SU-DHL-6 (cell line): ENCODE results near the gene SLC30A10.

Experiments used
- H2AFZ ChIP-seq: fragments of 200-600 bp; sonication (generic); 2 replicates; pipeline ENCODE4 v1.6.1; 2014; ENCODE audit warnings: low read depth, mild to moderate bottlenecking, moderate library complexity, mixed read lengths, antibody characterized with exemption, low read length; ENCODE audit not compliant: severe bottlenecking
- H3F3A ChIP-seq: fragments of 200-600 bp; shearing (Covaris generic); 2 replicates; pipeline ENCODE4 v1.6.0; 2016; ENCODE audit warnings: antibody characterized with exemption, mild to moderate bottlenecking; ENCODE audit not compliant: insufficient read depth
- H3K27ac ChIP-seq: fragments of 200-600 bp; sonication (generic); 2 replicates; pipeline ENCODE4 v1.5.1; 2016; ENCODE audit warnings: low read depth, mild to moderate bottlenecking, low read length, moderate library complexity, mixed read lengths
- H3K27me3 ChIP-seq: fragments of 200-600 bp; sonication (generic), shearing (Covaris generic); 2 replicates; pipeline ENCODE4 v1.6.0; 2014; ENCODE audit warnings: mild to moderate bottlenecking, low read length
- H3K36me3 ChIP-seq: fragments of 200-600 bp; sonication (generic); 2 replicates; pipeline ENCODE4 v1.6.1; 2014; ENCODE audit warnings: mild to moderate bottlenecking, low read length, mixed read lengths
- H3K4me2 ChIP-seq: fragments of 300-600, 200-600 bp; shearing (Covaris generic), sonication (generic); 2 replicates; pipeline ENCODE4 v1.6.0; 2014; ENCODE audit warnings: low read length, low read depth, mild to moderate bottlenecking; ENCODE audit not compliant: poor library complexity, severe bottlenecking
- H3K4me3 ChIP-seq: fragments of 200-600 bp; sonication (generic); 2 replicates; pipeline ENCODE4 v1.5.1; 2014; ENCODE audit warnings: antibody characterized with exemption, low read length, mild to moderate bottlenecking, mixed read lengths; ENCODE audit not compliant: insufficient read depth, poor library complexity, severe bottlenecking
- H3K79me2 ChIP-seq: fragments of 200-600 bp; sonication (generic); 2 replicates; pipeline ENCODE4 v1.6.1; 2014; ENCODE audit warnings: mild to moderate bottlenecking, low read length, moderate library complexity; ENCODE audit not compliant: insufficient read depth
- H3K9ac ChIP-seq: fragments of 200-600 bp; sonication (generic); 2 replicates; pipeline ENCODE4 v1.7.0; 2014; ENCODE audit warnings: mild to moderate bottlenecking, low read length
- H3K9me2 ChIP-seq: fragments of 200-600 bp; sonication (generic); replicated peaks from 2 replicates; pipeline ENCODE4 v1.6.1; 2014; ENCODE audit warnings: low read length; ENCODE audit not compliant: insufficient read depth
- H3K9me3 ChIP-seq: fragments of 200-600 bp; sonication (generic); 2 replicates; pipeline ENCODE4 v1.6.1; 2014; ENCODE audit warnings: low read length, mixed read lengths; ENCODE audit not compliant: insufficient read depth
- H4K20me1 ChIP-seq: fragments of 200-600 bp; sonication (generic); 2 replicates; pipeline ENCODE4 v1.6.1; 2014; ENCODE audit warnings: low read depth, mild to moderate bottlenecking, antibody characterized with exemption, low read length, moderate library complexity, mixed read lengths
- EZH2phosphoT487 ChIP-seq: fragments of 200-600 bp; sonication (generic), shearing (Covaris generic); conservative IDR thresholded peaks from 2 replicates; pipeline ENCODE4 v1.6.1; 2018; ENCODE audit warnings: mild to moderate bottlenecking, antibody characterized with exemption, low read length, moderate library complexity, mixed read lengths
- TF ChIP-seq, protein P1 (sequence below): fragments of 200-600 bp; sonication (generic); IDR thresholded peaks from one replicate; pipeline ENCODE4 v1.5.1; 2017; ENCODE audit warnings: antibody characterized with exemption, mild to moderate bottlenecking, low read length, moderate library complexity; ENCODE audit not compliant: insufficient read depth, poor library complexity, severe bottlenecking

Gene SLC30A10

DNA sequence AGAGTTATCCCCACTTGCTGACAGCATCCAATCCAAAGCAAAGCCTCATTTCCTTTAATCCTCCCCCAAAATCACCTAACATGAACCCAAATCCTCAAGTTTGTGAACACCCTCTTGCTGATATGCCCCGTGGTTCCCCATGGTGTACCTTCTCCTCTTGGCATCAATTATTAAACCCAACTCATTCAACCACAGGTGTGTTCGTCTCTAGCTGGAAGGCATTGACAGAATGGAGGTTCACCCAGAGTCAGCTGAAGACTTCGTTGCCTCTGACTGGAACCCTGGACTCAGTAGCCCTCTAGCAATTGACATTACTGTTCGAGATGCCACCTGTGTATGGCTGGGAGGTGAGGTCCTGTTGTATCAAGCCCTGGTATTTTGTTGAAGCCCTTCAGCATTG lies 22.8 kb downstream of the SLC30A10 start:
- H2AFZ ChIP-seq: no peak overlapping the region
- H4K20me1 ChIP-seq: no peaks in the 10 kb centered on the region
- H3K79me2 ChIP-seq: no peaks in the 10 kb centered on the region

DNA sequence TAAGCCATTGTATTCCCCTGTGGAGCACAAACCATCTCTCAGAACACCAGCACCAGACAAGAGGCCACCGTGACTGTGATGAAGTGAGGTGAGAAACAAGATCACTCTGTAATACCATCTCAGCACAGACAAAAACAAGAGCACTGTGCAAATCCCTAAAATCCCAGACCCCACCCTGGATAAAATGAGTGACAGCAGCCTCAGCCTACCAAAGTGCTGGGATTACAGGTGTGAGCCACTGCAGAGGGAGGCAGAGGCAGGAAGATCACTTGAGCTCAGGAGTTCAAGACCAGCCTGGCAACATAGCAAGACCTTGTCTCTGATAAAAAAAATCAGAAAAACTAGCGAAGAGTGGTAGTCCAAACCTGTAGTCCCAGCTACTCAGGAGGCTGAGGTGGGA lies 23.4 kb downstream of the SLC30A10 start:
- no peak for TF ChIP-seq EZH2phosphoT487
- TF ChIP-seq, protein P1, sequence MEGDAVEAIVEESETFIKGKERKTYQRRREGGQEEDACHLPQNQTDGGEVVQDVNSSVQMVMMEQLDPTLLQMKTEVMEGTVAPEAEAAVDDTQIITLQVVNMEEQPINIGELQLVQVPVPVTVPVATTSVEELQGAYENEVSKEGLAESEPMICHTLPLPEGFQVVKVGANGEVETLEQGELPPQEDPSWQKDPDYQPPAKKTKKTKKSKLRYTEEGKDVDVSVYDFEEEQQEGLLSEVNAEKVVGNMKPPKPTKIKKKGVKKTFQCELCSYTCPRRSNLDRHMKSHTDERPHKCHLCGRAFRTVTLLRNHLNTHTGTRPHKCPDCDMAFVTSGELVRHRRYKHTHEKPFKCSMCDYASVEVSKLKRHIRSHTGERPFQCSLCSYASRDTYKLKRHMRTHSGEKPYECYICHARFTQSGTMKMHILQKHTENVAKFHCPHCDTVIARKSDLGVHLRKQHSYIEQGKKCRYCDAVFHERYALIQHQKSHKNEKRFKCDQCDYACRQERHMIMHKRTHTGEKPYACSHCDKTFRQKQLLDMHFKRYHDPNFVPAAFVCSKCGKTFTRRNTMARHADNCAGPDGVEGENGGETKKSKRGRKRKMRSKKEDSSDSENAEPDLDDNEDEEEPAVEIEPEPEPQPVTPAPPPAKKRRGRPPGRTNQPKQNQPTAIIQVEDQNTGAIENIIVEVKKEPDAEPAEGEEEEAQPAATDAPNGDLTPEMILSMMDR: no peak

More for the DNA sequence above, 22.8 kb downstream of the SLC30A10 start:
- no peak overlapping the region for H3K9ac ChIP-seq
- no peaks in the 10 kb centered on the region for H3K27me3 ChIP-seq
- no peak overlapping the region for H3K4me3 ChIP-seq
- H3K36me3 ChIP-seq: no peaks in the 10 kb centered on the region
- no peaks in the 10 kb centered on the region for H3K9me3 ChIP-seq
- no peaks in the 10 kb centered on the region for H3F3A ChIP-seq
- no peak overlapping the region for H3K4me2 ChIP-seq
- TF ChIP-seq, protein P1: no peak
- no peak for TF ChIP-seq EZH2phosphoT487
- no peaks in the 10 kb centered on the region for H3K9me2 ChIP-seq
- H3K27ac ChIP-seq: no peak overlapping the region

DNA sequence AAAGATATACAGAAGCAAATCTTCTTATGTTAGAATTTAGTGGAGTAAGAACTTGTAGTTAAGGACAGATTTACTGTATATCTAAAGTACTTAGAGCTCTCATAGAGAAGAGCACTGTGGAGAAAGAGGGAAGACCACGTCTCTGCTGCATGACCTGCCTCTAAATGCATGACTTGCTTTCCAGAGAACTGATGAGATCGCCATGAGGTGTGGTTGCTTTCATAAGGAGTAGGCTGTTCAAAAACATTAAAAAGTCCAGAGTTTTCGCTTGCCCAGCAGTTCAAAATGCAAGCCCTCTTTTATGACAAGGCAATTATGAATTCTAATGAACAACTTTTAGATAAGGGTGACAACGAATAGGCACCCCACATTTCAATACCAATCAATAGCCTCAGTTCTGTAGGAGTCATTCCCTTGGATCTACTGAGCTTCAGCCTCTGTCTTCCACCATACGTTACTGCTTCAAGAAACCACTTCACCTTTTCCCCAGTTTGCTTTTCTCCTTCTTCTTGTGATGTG lies 24.9 kb downstream of the SLC30A10 start:
- Histone ChIP-seq H2AFZ (no peak overlapping the region), H3K79me2 (no peaks in the 10 kb centered on the region)

More for the DNA sequence above, 23.4 kb downstream of the SLC30A10 start:
- Histone ChIP-seq H3K27me3 (no peaks in the 10 kb centered on the region), H3K9me2 (no peaks in the 10 kb centered on the region), H3K4me2 (no peak overlapping the region), H3K36me3 (no peaks in the 10 kb centered on the region), H2AFZ (no peak overlapping the region), H3K4me3 (no peak overlapping the region), H3K9ac (no peak overlapping the region), H4K20me1 (no peaks in the 10 kb centered on the region), H3F3A (no peaks in the 10 kb centered on the region), H3K79me2 (no peaks in the 10 kb centered on the region), H3K9me3 (no peaks in the 10 kb centered on the region), H3K27ac (no peak overlapping the region)

More for the DNA sequence above, 24.9 kb downstream of the SLC30A10 start:
- no peaks in the 10 kb centered on the region for H3F3A ChIP-seq
- no peak overlapping the region for H3K4me2 ChIP-seq
- H3K36me3 ChIP-seq: no peaks in the 10 kb centered on the region
- TF ChIP-seq, protein P1: no peak
- no peak for TF ChIP-seq EZH2phosphoT487
- no peaks in the 10 kb centered on the region for H3K9me2 ChIP-seq
- H3K27me3 ChIP-seq: no peaks in the 10 kb centered on the region
- H3K4me3 ChIP-seq: no peak overlapping the region
- no peaks in the 10 kb centered on the region for H3K9me3 ChIP-seq
- no peaks in the 10 kb centered on the region for H4K20me1 ChIP-seq
- H3K27ac ChIP-seq: no peak overlapping the region
- H3K9ac ChIP-seq: no peak overlapping the region
